Measurements from ENCODE around the gene FARS2.

- TF ChIP-seq POLR2AphosphoS5 (IDR thresholded peaks at IDR 0.05; ENCODE audit: low read depth, low read length) (no peak), POLR2A (IDR thresholded peaks at IDR 0.05; ENCODE audit: low read depth, low read length) (no peak), TAF1 (IDR thresholded peaks at IDR 0.05; ENCODE audit: borderline replicate concordance, low read depth, low read length) (no peak)
Observed at GRCh38 chr6:5223309-5223708, 38.0 kb upstream of the FARS2 start.
